Measurements from ENCODE around the gene EVL. TPM values are rescaled to one million over a fixed set of nuclear protein-coding genes. Genes with fewer than 3 reads are reported as not detected.

Gene EVL
- total and polyA plus RNA-seq, 5 donors = 46.6 to 74.8 (median 71.5) TPM

- Histone ChIP-seq H3K27ac (ENCODE audit: low read length) (no peak overlapping the region), H3K4me3 (ENCODE audit: low read length) (peak overlapping the region; percentile 32), H3K27me3 (ENCODE audit: control insufficient read depth, insufficient read depth) (no peaks in the 10 kb centered on the region), H3K4me1 (ENCODE audit: control insufficient read depth, insufficient read depth, low read length) (no peaks in the 10 kb centered on the region), H3K9me3 (ENCODE audit: control insufficient read depth, low read length) (no peaks in the 10 kb centered on the region)
- ATAC-seq (no peak), DNase-seq (peak; percentile 9 to 41 (median 19))
- WGBS = 15% methylated on average over 32 of the region's 32 CpGs
- intact Hi-C loops (cut with DNase I) = no loop called here
These were observed 93.4 kb downstream of the EVL start for GRCh38 chr14:100158566-100159093.

- no peaks in the 10 kb centered on the region for H3K9me3 ChIP-seq (ENCODE audit: control insufficient read depth, low read length)
- H3K27me3 ChIP-seq (ENCODE audit: control insufficient read depth, insufficient read depth) = no peaks in the 10 kb centered on the region
- 1% methylated on average over 94 of the region's 94 CpGs for WGBS
- intact Hi-C loops (cut with DNase I) = no loop called here
- no peaks in the 10 kb centered on the region for H3K4me1 ChIP-seq (ENCODE audit: control insufficient read depth, insufficient read depth, low read length)
- no peak within 1 kb of the TSS for H3K27ac ChIP-seq (ENCODE audit: low read length)
- DNase-seq (peak; percentile 17 to 59 (median 44)), ATAC-seq (peak; percentile 20 to 67)
- peak within 1 kb of the TSS; percentile 32 for H3K4me3 ChIP-seq (ENCODE audit: low read length)
These were observed 94.1 kb downstream of the EVL start, which contains the start of gene DEGS2 for GRCh38 chr14:100159094-100159864. Gene DEGS2, minus strand, starts transcription at chr14:100159645. Its CDS starts 58 bp downstream, at chr14:100159587.

GRCh38 chr14:100159865-100160533 is 94.8 kb downstream of the EVL start:
- no peaks in the 10 kb centered on the region for H3K27me3 ChIP-seq (ENCODE audit: control insufficient read depth, insufficient read depth)
- intact Hi-C loops (cut with DNase I) = no loop called here
- H3K27ac ChIP-seq (ENCODE audit: low read length) = no peak overlapping the region
- no peaks in the 10 kb centered on the region for H3K9me3 ChIP-seq (ENCODE audit: control insufficient read depth, low read length)
- DNase-seq = no peak
- ATAC-seq = no peak
- peak overlapping the region; percentile 32 for H3K4me3 ChIP-seq (ENCODE audit: low read length)
- no peaks in the 10 kb centered on the region for H3K4me1 ChIP-seq (ENCODE audit: control insufficient read depth, insufficient read depth, low read length)
- 10% methylated on average over 39 of the region's 39 CpGs for WGBS

GRCh38 chr14:100160534-100160916 is 95.3 kb downstream of the EVL start:
- H3K27ac ChIP-seq (ENCODE audit: low read length) = no peak overlapping the region
- no peak overlapping the region for H3K4me3 ChIP-seq (ENCODE audit: low read length)
- no peaks in the 10 kb centered on the region for H3K4me1 ChIP-seq (ENCODE audit: control insufficient read depth, insufficient read depth, low read length)
- H3K9me3 ChIP-seq (ENCODE audit: control insufficient read depth, low read length) = no peaks in the 10 kb centered on the region
- ATAC-seq = peak in 1 of 2 donors; percentile 42
- intact Hi-C loops (cut with DNase I) = no loop called here
- no peaks in the 10 kb centered on the region for H3K27me3 ChIP-seq (ENCODE audit: control insufficient read depth, insufficient read depth)
- whole genome bisulfite sequencing = 81% methylated on average over 7 of the region's 7 CpGs
- peak; percentile 22 to 62 (median 37) for DNase-seq

- Histone ChIP-seq H3K27me3 (ENCODE audit: control insufficient read depth, insufficient read depth) (no peaks in the 10 kb centered on the region), H3K4me1 (ENCODE audit: control insufficient read depth, insufficient read depth, low read length) (no peaks in the 10 kb centered on the region), H3K27ac (ENCODE audit: low read length) (no peak overlapping the region), H3K4me3 (ENCODE audit: low read length) (no peak overlapping the region), H3K9me3 (ENCODE audit: control insufficient read depth, low read length) (no peaks in the 10 kb centered on the region)
- ATAC-seq = peak; percentile 64 to 78
- 44% methylated on average over 27 of the region's 27 CpGs for WGBS
- peak; percentile 23 to 74 (median 64) for DNase-seq
- intact Hi-C loops (cut with DNase I) = no loop called here
These were observed 100.2 kb downstream of the EVL start for GRCh38 chr14:100165376-100165775.

- 31% methylated on average over 16 of the region's 16 CpGs for WGBS
- no peaks in the 10 kb centered on the region for H3K4me1 ChIP-seq (ENCODE audit: control insufficient read depth, insufficient read depth, low read length)
- no peaks in the 10 kb centered on the region for H3K9me3 ChIP-seq (ENCODE audit: control insufficient read depth, low read length)
- DNase-seq (peak in 2 of 3 donors; percentile 24 to 69), ATAC-seq (peak in 1 of 2 donors; percentile 8)
- no peak overlapping the region for H3K27ac ChIP-seq (ENCODE audit: low read length)
- peak overlapping the region; percentile 46 for H3K4me3 ChIP-seq (ENCODE audit: low read length)
- H3K27me3 ChIP-seq (ENCODE audit: control insufficient read depth, insufficient read depth) = no peaks in the 10 kb centered on the region
- intact Hi-C loops (cut with DNase I) = no loop called here
These were observed 100.7 kb downstream of the EVL start for GRCh38 chr14:100165831-100166440.

- no peaks in the 10 kb centered on the region for H3K27me3 ChIP-seq (ENCODE audit: control insufficient read depth, insufficient read depth)
- no peaks in the 10 kb centered on the region for H3K9me3 ChIP-seq (ENCODE audit: control insufficient read depth, low read length)
- peak in 1 of 3 donors; percentile 32 for DNase-seq
- no peak for ATAC-seq
- intact Hi-C loops (cut with DNase I) = no loop called here
- no peak overlapping the region for H3K4me3 ChIP-seq (ENCODE audit: low read length)
- no peaks in the 10 kb centered on the region for H3K4me1 ChIP-seq (ENCODE audit: control insufficient read depth, insufficient read depth, low read length)
- 80% methylated on average over 1 of the region's 1 CpG for WGBS
- no peak overlapping the region for H3K27ac ChIP-seq (ENCODE audit: low read length)
These were observed 103.3 kb downstream of the EVL start for GRCh38 chr14:100168506-100168905.

GRCh38 chr14:100170880-100171279 is 105.7 kb downstream of the EVL start:
- 91% methylated on average over 2 of the region's 2 CpGs for WGBS
- no peak overlapping the region for H3K27ac ChIP-seq (ENCODE audit: low read length)
- H3K9me3 ChIP-seq (ENCODE audit: control insufficient read depth, low read length) = no peaks in the 10 kb centered on the region
- no peak overlapping the region for H3K4me3 ChIP-seq (ENCODE audit: low read length)
- H3K27me3 ChIP-seq (ENCODE audit: control insufficient read depth, insufficient read depth) = no peaks in the 10 kb centered on the region
- intact Hi-C loops (cut with DNase I) = no loop called here
- H3K4me1 ChIP-seq (ENCODE audit: control insufficient read depth, insufficient read depth, low read length) = no peaks in the 10 kb centered on the region
- no peak for ATAC-seq
- peak in 1 of 3 donors; percentile 12 for DNase-seq

- no peaks in the 10 kb centered on the region for H3K4me1 ChIP-seq (ENCODE audit: control insufficient read depth, insufficient read depth, low read length)
- no peak overlapping the region for H3K4me3 ChIP-seq (ENCODE audit: low read length)
- H3K9me3 ChIP-seq (ENCODE audit: control insufficient read depth, low read length) = no peaks in the 10 kb centered on the region
- ATAC-seq (no peak), DNase-seq (no peak)
- WGBS = 76% methylated on average over 5 of the region's 5 CpGs
- H3K27me3 ChIP-seq (ENCODE audit: control insufficient read depth, insufficient read depth) = no peaks in the 10 kb centered on the region
- intact Hi-C loops (cut with DNase I) = no loop called here
- H3K27ac ChIP-seq (ENCODE audit: low read length) = no peak overlapping the region
These were observed 107.6 kb downstream of the EVL start for GRCh38 chr14:100172811-100173210.

GRCh38 chr14:100173353-100173752 is 108.1 kb downstream of the EVL start:
- 69% methylated on average over 7 of the region's 7 CpGs for WGBS
- intact Hi-C loops (cut with DNase I) = no loop called here
- no peak for ATAC-seq
- no peaks in the 10 kb centered on the region for H3K27me3 ChIP-seq (ENCODE audit: control insufficient read depth, insufficient read depth)
- H3K9me3 ChIP-seq (ENCODE audit: control insufficient read depth, low read length) = no peaks in the 10 kb centered on the region
- peak in 2 of 3 donors; percentile 9 to 18 for DNase-seq
- no peak overlapping the region for H3K27ac ChIP-seq (ENCODE audit: low read length)
- no peak overlapping the region for H3K4me3 ChIP-seq (ENCODE audit: low read length)
- no peaks in the 10 kb centered on the region for H3K4me1 ChIP-seq (ENCODE audit: control insufficient read depth, insufficient read depth, low read length)

Data from right cardiac atrium (tissue), 5 donors.